OCI-M2 (cell line): ENCODE results near the gene TOX3.

Source experiments
- DNase-seq: peaks from one replicate; lab custom pipeline; 2025; ENCODE audit not compliant: unreplicated experiment; lab: John Stamatoyannopoulos, UW

The TOX3 gene

GRCh38 chr16:52404546-52404945 is 142.4 kb downstream of the TOX3 start:
- DNase-seq: no peak

DNA sequence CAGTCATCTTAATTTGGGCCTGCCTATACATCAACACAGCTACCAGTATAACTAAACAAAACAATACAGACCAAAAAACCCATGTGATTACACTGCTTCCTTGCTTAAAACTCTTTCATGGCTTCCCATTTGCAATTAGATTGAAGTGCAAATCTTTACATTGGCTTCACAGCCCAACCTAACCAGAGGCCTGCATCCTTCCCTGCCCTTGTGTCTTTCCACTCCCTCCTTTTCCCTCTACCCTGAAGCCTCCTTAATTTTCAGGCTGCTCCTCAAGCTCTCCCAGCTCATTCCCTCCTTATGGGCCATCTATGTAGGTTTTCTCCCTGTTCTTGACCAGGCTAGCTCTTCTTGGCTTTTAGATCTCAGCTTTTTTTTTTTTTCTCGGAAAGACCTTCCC is 147.8 kb downstream of the TOX3 start:
- no peak for DNase-seq

DNA sequence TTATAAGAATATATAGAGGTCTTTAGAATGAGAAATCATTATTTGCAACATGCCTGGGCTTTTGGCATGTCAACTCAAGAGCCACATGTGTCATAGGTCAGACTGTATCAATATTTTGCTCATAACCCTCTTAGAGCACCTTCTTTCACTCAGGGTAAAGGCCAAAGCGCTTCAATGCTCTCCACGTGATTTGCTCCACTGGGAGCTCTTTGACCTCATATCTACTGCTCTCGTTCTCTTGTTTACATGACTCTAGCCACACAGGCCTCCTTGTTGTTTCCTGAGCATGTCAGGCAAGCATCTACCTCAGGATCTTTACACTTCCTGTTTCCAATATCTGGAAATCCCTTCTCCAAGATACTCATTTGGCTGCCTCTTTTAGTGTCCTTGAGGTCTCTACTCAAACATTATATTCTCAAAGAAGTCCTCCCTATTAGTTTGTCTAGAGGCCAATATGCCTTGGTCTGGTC is 148.4 kb downstream of the TOX3 start:
- DNase-seq: no peak

GRCh38 chr16:52398021-52398420 is 148.9 kb downstream of the TOX3 start:
- DNase-seq: no peak

DNA sequence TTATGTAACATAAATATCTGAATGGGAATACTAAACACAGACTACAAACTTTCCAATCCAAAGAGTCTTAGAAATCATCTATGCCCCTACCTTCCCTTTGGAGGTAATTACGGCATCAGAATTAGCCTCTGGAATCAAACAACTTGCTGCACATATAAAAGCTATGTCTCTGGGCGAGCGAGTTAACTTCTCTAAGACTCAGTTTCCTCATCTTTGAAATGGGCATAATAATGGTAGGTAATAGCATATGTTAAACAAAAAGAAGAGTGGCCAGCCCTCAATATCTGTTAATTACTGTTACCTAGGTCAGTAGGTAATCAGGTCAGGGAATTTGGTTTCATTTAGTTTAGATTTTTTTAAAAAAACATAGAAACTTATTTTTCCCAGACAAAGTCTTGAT is 153.5 kb downstream of the TOX3 start:
- DNase-seq: no peak

- DNase-seq: no peak
Observed at GRCh38 chr16:52389045-52389444, 157.9 kb downstream of the TOX3 start.
